Subcutaneous abdominal adipose tissue (tissue), 5 donors: Measurements from ENCODE around the gene APBB3.

ENCODE experiments used
- H3K27ac ChIP-seq: one replicate; pipeline ENCODE4 v1.7.0; 2013; ENCODE audit warnings: low read depth, mild to moderate bottlenecking, inconsistent platforms, low read length, moderate library complexity
- H3K27me3 ChIP-seq, 5 donors: one replicate each; pipeline ENCODE4 v1.7.0; 2013; ENCODE audit warnings: low read length in 5 of 5, inconsistent platforms in 1 of 5; ENCODE audit not compliant: control insufficient read depth in 5 of 5, insufficient read depth in 4 of 5
- H3K36me3 ChIP-seq, 5 donors: one replicate each; pipeline ENCODE4 v1.7.0; 2013; ENCODE audit warnings: low read length in 5 of 5; ENCODE audit not compliant: control insufficient read depth in 5 of 5, insufficient read depth in 5 of 5
- H3K4me1 ChIP-seq, 5 donors: one replicate each; pipeline ENCODE4 v1.7.0; 2013; ENCODE audit warnings: low read length in 5 of 5, mild to moderate bottlenecking in 3 of 5, moderate library complexity in 1 of 5; ENCODE audit not compliant: control insufficient read depth in 5 of 5, insufficient read depth in 5 of 5
- H3K4me3 ChIP-seq, 5 donors: one replicate each; pipeline ENCODE4 v1.7.0; 2013; ENCODE audit warnings: low read length in 5 of 5, low read depth in 1 of 5
- H3K9ac ChIP-seq, 5 donors: one replicate each; pipeline ENCODE4 v1.7.0; 2013; ENCODE audit warnings: low read length in 5 of 5, mild to moderate bottlenecking in 4 of 5, moderate library complexity in 3 of 5
- H3K9me3 ChIP-seq, 5 donors: one replicate each; pipeline ENCODE4 v1.7.0; 2013; ENCODE audit warnings: low read length in 5 of 5; ENCODE audit not compliant: control insufficient read depth in 5 of 5
- donor health status: healthy.
- donor health status: healthy.
- donor health status: healthy.
- donor health status: healthy.
- donor health status: healthy.

The APBB3 gene

DNA sequence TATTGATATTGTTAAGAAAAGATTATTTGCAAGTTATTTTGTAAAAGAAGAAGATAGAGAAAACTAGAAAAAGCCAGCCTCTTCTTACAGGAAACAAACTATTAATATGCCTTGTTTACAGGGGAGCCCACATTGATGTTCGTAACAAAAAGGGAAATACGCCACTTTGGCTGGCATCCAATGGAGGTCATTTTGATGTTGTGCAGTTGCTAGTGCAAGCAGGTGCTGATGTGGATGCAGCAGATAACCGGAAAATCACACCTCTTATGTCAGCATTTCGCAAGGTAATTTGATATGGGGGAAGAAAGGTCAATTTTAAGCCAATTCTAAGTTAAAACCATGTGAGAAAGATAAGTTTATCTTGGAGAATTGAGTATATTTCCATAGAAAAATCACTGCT is 54.5 kb downstream of the APBB3 start:
- Histone ChIP-seq H3K9me3 (no peaks in the 10 kb centered on the region), H3K36me3 (peaks cover 49 to 91% (median 76%) of the 10 kb centered on the region in 5 donors), H3K27ac (no peak overlapping the region), H3K4me3 (no peak overlapping the region), H3K4me1 (no peaks in the 10 kb centered on the region), H3K27me3 (no peaks in the 10 kb centered on the region), H3K9ac (no peak overlapping the region)
